ENCODE data around the gene CLMP.

- no peak for TF ChIP-seq POLR2A (IDR thresholded peaks at IDR 0.05; ENCODE audit: low read depth)
- no peak for TF ChIP-seq CTCF (IDR thresholded peaks at IDR 0.05)
Observed at GRCh38 chr11:123110397-123110796, 84.7 kb downstream of the CLMP start.

Measured in esophagus muscularis mucosa (tissue), 3 donors.